SK-N-SH treated with all-trans-retinoic acid at 6 μM for 48 hours (cell line): ENCODE results near the gene LDB1.

Experiments
- ATAC-seq: fragments of 200-7000 bp; cut with Tn5 transposase; 3 replicates; pipeline ENCODE4 v1.9.1; 2020; ENCODE audit warnings: mild to moderate bottlenecking, moderate library complexity
- ARNTL ChIP-seq: fragments of 450-650 bp; formaldehyde crosslinking; IDR thresholded peaks from 2 replicates; pipeline ENCODE4 v1.5.0; 2020; ENCODE audit warnings: low read depth, mild to moderate bottlenecking, moderate library complexity, borderline replicate concordance
- BACH2 ChIP-seq: fragments of 250-450 bp; sonication (Bioruptor Pico); IDR thresholded peaks from 2 replicates; pipeline ENCODE4 v1.9.0; 2021; ENCODE audit warnings: mild to moderate bottlenecking, borderline replicate concordance
- CREB5 ChIP-seq: fragments of 250-450 bp; sonication (Bioruptor Pico); IDR thresholded peaks from 2 replicates; pipeline ENCODE4 v1.5.1; 2020; ENCODE audit warnings: low read depth, mild to moderate bottlenecking, moderate library complexity
- CSDC2 ChIP-seq: fragments of 250-450 bp; sonication (Bioruptor Pico); IDR thresholded peaks from 2 replicates; pipeline ENCODE4 v1.5.0; 2020; ENCODE audit warnings: mild to moderate bottlenecking, moderate library complexity
- CSRNP3 ChIP-seq: fragments of 250-450 bp; sonication (Bioruptor Pico); IDR thresholded peaks from 2 replicates; pipeline ENCODE4 v1.5.1; 2021; ENCODE audit warnings: mild to moderate bottlenecking, moderate library complexity
- ESRRG ChIP-seq: fragments of 250-450 bp; sonication (Bioruptor Pico); IDR thresholded peaks from 2 replicates; pipeline ENCODE4 v1.6.1; 2021; ENCODE audit warnings: mild to moderate bottlenecking
- ISL1 ChIP-seq: fragments of 250-450 bp; sonication (Bioruptor Pico); IDR thresholded peaks from 2 replicates; pipeline ENCODE4 v2.1.2; 2022; ENCODE audit warnings: mild to moderate bottlenecking, moderate library complexity
- PATZ1 ChIP-seq: fragments of 250-450 bp; sonication (Bioruptor Pico); IDR thresholded peaks from 2 replicates; pipeline ENCODE4 v1.8.0; 2020; ENCODE audit warnings: mild to moderate bottlenecking, moderate library complexity, borderline replicate concordance
- POU6F1 ChIP-seq: fragments of 250-450 bp; sonication (Bioruptor Pico); IDR thresholded peaks from 2 replicates; pipeline ENCODE4 v1.8.0; 2021; ENCODE audit warnings: low read depth, mild to moderate bottlenecking, moderate library complexity, borderline replicate concordance
- SNAI2 ChIP-seq: fragments of 250-450 bp; sonication (Bioruptor Pico); IDR thresholded peaks from 2 replicates; pipeline ENCODE4 v1.5.0; 2020; ENCODE audit warnings: mild to moderate bottlenecking, moderate library complexity
- TCF4 ChIP-seq: fragments of 250-450 bp; sonication (Bioruptor Pico); IDR thresholded peaks from 2 replicates; pipeline ENCODE4 v1.8.0; 2021; ENCODE audit warnings: mild to moderate bottlenecking, moderate library complexity, borderline replicate concordance
- TOX ChIP-seq: fragments of 250-450 bp; sonication (Bioruptor Pico); IDR thresholded peaks from 2 replicates; pipeline ENCODE4 v1.8.0; 2021; ENCODE audit warnings: mild to moderate bottlenecking, moderate library complexity, borderline replicate concordance
- TSHZ2 ChIP-seq: fragments of 250-450 bp; sonication (Bioruptor Pico); IDR thresholded peaks from 2 replicates; pipeline ENCODE4 v1.5.0; 2020; ENCODE audit warnings: mild to moderate bottlenecking, moderate library complexity
- ZC3H10 ChIP-seq: fragments of 250-450 bp; sonication (Bioruptor Pico); IDR thresholded peaks from 2 replicates; pipeline ENCODE4 v1.5.1; 2021; ENCODE audit warnings: mild to moderate bottlenecking, moderate library complexity
- ZNF565 ChIP-seq: fragments of 450-650 bp; formaldehyde crosslinking; conservative IDR thresholded peaks from 2 replicates; pipeline ENCODE4 v1.5.0; 2020; ENCODE audit warnings: low read depth, mild to moderate bottlenecking, moderate library complexity
- ZNF70 ChIP-seq: fragments of 450-650 bp; formaldehyde crosslinking; IDR thresholded peaks from 2 replicates; pipeline ENCODE4 v1.5.0; 2020; ENCODE audit warnings: mild to moderate bottlenecking, moderate library complexity
- ZNF8 ChIP-seq: fragments of 450-650 bp; formaldehyde crosslinking; IDR thresholded peaks from 2 replicates; pipeline ENCODE4 v1.5.0; 2020; ENCODE audit warnings: mild to moderate bottlenecking, moderate library complexity

The LDB1 gene

DNA sequence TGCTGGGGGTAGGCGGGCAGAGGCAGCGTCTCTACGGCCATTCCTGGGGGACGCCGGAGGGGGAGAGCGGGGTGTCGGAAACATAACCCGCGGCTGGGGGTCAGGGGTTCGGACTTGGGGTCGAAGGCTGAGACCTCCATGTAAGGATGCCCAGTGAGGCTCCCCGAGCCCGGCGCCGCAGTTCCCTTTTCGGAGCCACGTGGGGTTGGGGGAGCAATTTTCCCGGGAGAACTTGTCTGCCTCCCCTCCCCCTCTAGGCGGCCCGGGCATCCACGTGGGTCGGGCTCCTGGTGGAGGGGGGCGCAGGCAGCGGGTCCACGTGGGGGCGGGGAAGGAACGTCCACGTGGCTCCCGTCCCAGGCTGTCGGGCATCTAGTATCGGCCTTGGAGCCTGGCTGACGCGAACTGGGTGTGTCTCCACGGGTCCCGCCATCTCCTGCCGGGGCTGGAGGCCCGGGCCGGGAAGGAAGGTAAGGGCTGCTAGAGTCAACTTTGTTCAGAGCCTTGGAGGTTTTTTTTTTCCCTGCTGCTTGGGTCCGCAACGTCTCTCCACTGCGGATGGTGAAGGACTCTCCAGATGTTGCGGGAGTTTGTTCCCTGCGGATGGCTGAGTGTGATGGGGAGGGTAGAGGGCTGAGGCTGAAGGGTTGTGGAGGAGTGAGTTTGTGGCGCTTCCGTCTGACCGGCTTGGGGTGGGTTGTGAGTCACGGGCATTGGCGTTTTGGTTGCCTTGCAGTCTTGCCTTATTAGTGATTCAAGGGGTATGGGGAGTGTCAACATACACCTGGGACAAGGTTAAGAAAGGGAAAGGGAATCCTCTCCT, 13.4 kb upstream of the LDB1 start:
- no peak for TF ChIP-seq PATZ1 (CRISPR knock-in tag)
- TF ChIP-seq SNAI2 (CRISPR knock-in tag): no peak
- no peak for TF ChIP-seq CSDC2 (CRISPR knock-in tag)
- ATAC-seq: peak; percentile 65

DNA sequence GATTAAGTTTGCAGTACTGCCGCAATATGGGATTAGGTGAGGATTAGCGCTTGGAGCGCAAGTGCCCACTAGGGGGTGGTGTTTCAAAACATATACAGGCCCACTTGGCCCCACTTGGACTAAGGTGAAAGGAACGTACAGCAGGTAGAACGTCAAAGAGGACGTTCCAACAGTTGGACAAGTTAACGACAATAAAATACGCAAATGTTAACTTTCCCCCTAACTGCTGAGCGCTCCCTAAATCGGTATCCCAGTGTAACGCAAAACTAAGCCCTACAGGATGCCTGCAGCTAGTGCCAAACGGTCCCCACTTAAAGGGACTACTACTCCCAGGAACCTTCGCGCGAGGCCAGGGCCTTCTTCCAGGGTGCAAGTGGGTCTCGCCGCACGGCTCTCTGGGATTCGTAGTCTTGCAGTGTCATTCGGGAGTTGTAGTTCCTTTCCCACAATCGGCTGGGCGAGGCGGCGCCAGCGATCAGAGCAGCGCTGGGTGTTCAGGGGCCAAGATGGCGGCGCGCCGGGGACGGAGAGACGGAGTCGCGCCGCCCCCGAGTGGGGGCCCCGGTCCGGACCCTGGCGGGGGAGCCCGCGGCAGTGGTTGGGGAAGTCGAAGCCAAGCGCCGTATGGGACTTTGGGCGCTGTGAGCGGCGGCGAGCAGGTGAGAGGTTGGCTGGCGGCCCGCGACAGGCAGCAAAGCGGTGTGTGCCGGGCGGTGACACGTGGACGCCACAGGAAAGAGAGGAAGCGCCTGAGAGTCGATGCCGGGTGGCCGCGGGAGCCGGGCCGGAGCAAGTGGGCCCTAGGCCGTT, 12.6 kb upstream of the LDB1 start, which contains the start of gene PPRC1:
Gene PPRC1, plus strand, starts transcription at position 478 of the 810 bp plus-strand sequence. Its CDS starts 29 bp downstream, at position 507.
- TF ChIP-seq ESRRG (no peak), SNAI2 (CRISPR knock-in tag) (peak; percentile 58; the same call in 1 of the 2 replicates), TSHZ2 (CRISPR knock-in tag) (peak; percentile 40)

DNA sequence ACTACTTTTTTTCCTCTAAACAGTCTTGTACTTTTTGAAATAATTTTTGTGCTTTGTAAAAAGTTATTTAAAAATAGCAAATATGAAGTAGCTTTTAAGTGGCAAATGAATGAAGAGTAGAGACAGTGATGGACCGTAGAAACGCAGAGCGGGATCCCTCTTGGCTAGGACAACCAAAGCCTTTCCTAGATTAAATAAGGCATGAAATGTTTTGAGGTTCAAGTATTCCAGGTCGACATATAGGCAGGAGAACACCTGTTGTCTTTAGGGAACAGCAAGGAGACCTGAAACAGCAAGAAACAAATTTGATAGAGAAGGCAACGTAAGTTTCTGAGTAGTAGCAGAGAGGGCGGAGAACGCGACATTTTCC, 12.0 kb upstream of the LDB1 start:
- no peak for ATAC-seq
- no peak for TF ChIP-seq ZC3H10 (CRISPR knock-in tag)
- no peak for TF ChIP-seq ZNF565 (CRISPR knock-in tag)
- no peak for TF ChIP-seq CSRNP3 (CRISPR knock-in tag)
- TF ChIP-seq ISL1 (CRISPR knock-in tag): no peak
- no peak for TF ChIP-seq TCF4 (CRISPR knock-in tag)
- TF ChIP-seq ZNF8 (CRISPR knock-in tag): no peak
- TF ChIP-seq ARNTL (CRISPR knock-in tag): no peak
- TF ChIP-seq ZNF70 (CRISPR knock-in tag): no peak
- TF ChIP-seq ESRRG: no peak
- no peak for TF ChIP-seq SNAI2 (CRISPR knock-in tag)
- TF ChIP-seq TSHZ2 (CRISPR knock-in tag): no peak
- TF ChIP-seq BACH2 (CRISPR knock-in tag): no peak
- no peak for TF ChIP-seq POU6F1
- no peak for TF ChIP-seq CREB5
- TF ChIP-seq TOX (CRISPR knock-in tag): no peak

More for the DNA sequence above, 12.6 kb upstream of the LDB1 start, which contains the start of gene PPRC1:
- ATAC-seq: peak; percentile 96
